Measurements from ENCODE around the gene GPR31. TPM values are rescaled to one million over a fixed set of nuclear protein-coding genes. Genes with fewer than 3 reads are reported as not detected.
"Not testable (repeated sequence)": the region's sequence is repeated elsewhere in the genome, so short reads cannot be mapped to it uniquely, and the experiment has no call there.

GPR31 gene
- total RNA-seq (under 1 TPM in 1 of 2 donors, not detected in 1; 0.23 TPM), polyA plus RNA-seq (under 1 TPM in 1 of 2 donors, not detected in 1; 0.02 TPM)
- long read RNA-seq, donor 1 = 0 reads
- long read RNA-seq, donor 2 = 0 reads
- long read RNA-seq, donor 3 = 0 reads
- long read RNA-seq, donor 4 = 0 reads
- long read RNA-seq, donor 5 = 0 reads

GRCh38 chr6:167157863-167158262 is at the start of gene GPR31:
Gene GPR31, minus strand, starts transcription at chr6:167157980. Its CDS starts 149 bp downstream, at chr6:167157831.
- H3K27ac ChIP-seq (ENCODE audit: low read depth in 1 of 2, low read length in 1 of 2) = no peak within 1 kb of the TSS
- 49 to 63% methylated on average over 4 of the region's 4 CpGs for WGBS, 2 donors
- no peak for ATAC-seq (ENCODE audit: insufficient read depth, low FRiP score)
- DNase-seq = no peak
- no peak within 1 kb of the TSS for H3K4me3 ChIP-seq
- no peaks in the 10 kb centered on the region for H3K36me3 ChIP-seq (ENCODE audit: control insufficient read depth in 4 of 4, insufficient read depth in 4 of 4, low read length in 4 of 4)
- no peak for TF ChIP-seq CTCF (IDR thresholded peaks at IDR 0.05; ENCODE audit: control extremely low read depth, extremely low read depth)
- H3K27me3 ChIP-seq (ENCODE audit: control insufficient read depth in 3 of 3, insufficient read depth in 3 of 3, low read length in 2 of 3) = no peaks in the 10 kb centered on the region
- H3K4me1 ChIP-seq (ENCODE audit: control insufficient read depth in 5 of 5, insufficient read depth in 5 of 5, low read length in 5 of 5) = no peaks in the 10 kb centered on the region
- H3K9me3 ChIP-seq (ENCODE audit: control insufficient read depth in 4 of 4, insufficient read depth in 3 of 4, low read length in 3 of 4) = no peaks in the 10 kb centered on the region
- H3K9ac ChIP-seq (ENCODE audit: insufficient read depth in 1 of 2, low read length in 2 of 2) = no peak within 1 kb of the TSS

- H3K27ac ChIP-seq (ENCODE audit: low read depth in 1 of 2, low read length in 1 of 2) = no peak overlapping the region
- 83 to 86% methylated on average over 7 of the region's 7 CpGs for WGBS, 2 donors
- H3K36me3 ChIP-seq (ENCODE audit: control insufficient read depth in 4 of 4, insufficient read depth in 4 of 4, low read length in 4 of 4) = no peaks in the 10 kb centered on the region
- DNase-seq (no peak), ATAC-seq (ENCODE audit: insufficient read depth, low FRiP score) (no peak)
- no peaks in the 10 kb centered on the region for H3K4me1 ChIP-seq (ENCODE audit: control insufficient read depth in 5 of 5, insufficient read depth in 5 of 5, low read length in 5 of 5)
- no peaks in the 10 kb centered on the region for H3K27me3 ChIP-seq (ENCODE audit: control insufficient read depth in 3 of 3, insufficient read depth in 3 of 3, low read length in 2 of 3)
- no peak overlapping the region for H3K4me3 ChIP-seq
- TF ChIP-seq CTCF (IDR thresholded peaks at IDR 0.05; ENCODE audit: control extremely low read depth, extremely low read depth) = no peak
- H3K9me3 ChIP-seq (ENCODE audit: control insufficient read depth in 4 of 4, insufficient read depth in 3 of 4, low read length in 3 of 4) = no peaks in the 10 kb centered on the region
- H3K9ac ChIP-seq (ENCODE audit: insufficient read depth in 1 of 2, low read length in 2 of 2) = no peak overlapping the region
These were observed 49.7 kb upstream of the GPR31 start for GRCh38 chr6:167207527-167207926.

DNA sequence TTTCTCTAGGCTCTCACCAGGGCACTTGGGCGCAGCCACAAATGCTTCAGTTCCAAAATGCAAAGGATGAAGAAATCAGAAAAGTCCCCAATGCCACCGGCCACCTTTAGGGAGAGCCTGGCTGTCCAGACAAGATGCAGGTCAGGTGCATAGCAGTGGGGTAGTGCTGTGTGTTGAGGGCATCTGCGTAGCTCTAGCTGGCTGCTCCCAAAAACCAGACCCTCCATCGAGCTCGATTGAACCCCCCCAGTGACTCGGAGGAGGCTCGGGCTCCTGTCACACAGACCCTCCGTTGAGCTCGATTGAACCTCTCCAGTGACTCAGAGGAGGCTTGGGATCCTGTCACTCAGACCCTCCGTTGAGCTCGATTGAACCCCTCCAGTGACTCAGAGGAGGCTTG is 47.5 kb upstream of the GPR31 start:
- ATAC-seq (ENCODE audit: insufficient read depth, low FRiP score) = not testable (repeated sequence)

GRCh38 chr6:167204059-167204348 is 46.2 kb upstream of the GPR31 start:
- H3K9me3 ChIP-seq (ENCODE audit: control insufficient read depth in 4 of 4, insufficient read depth in 3 of 4, low read length in 3 of 4); H3K4me3 ChIP-seq; H3K27me3 ChIP-seq (ENCODE audit: control insufficient read depth in 3 of 3, insufficient read depth in 3 of 3, low read length in 2 of 3); H3K4me1 ChIP-seq (ENCODE audit: control insufficient read depth in 5 of 5, insufficient read depth in 5 of 5, low read length in 5 of 5); DNase-seq; H3K27ac ChIP-seq (ENCODE audit: low read depth in 1 of 2, low read length in 1 of 2); H3K9ac ChIP-seq (ENCODE audit: insufficient read depth in 1 of 2, low read length in 2 of 2); H3K36me3 ChIP-seq (ENCODE audit: control insufficient read depth in 4 of 4, insufficient read depth in 4 of 4, low read length in 4 of 4): not testable (repeated sequence)
- 75 to 84% methylated on average over 9 to 10 of the region's 10 CpGs for WGBS, 2 donors
- peak; percentile 92 for ATAC-seq (ENCODE audit: insufficient read depth, low FRiP score)

More for the DNA sequence above, 47.5 kb upstream of the GPR31 start:
- H3K9me3 ChIP-seq (ENCODE audit: control insufficient read depth in 4 of 4, insufficient read depth in 3 of 4, low read length in 3 of 4); H3K36me3 ChIP-seq (ENCODE audit: control insufficient read depth in 4 of 4, insufficient read depth in 4 of 4, low read length in 4 of 4); DNase-seq; H3K27ac ChIP-seq (ENCODE audit: low read depth in 1 of 2, low read length in 1 of 2); H3K27me3 ChIP-seq (ENCODE audit: control insufficient read depth in 3 of 3, insufficient read depth in 3 of 3, low read length in 2 of 3); H3K4me1 ChIP-seq (ENCODE audit: control insufficient read depth in 5 of 5, insufficient read depth in 5 of 5, low read length in 5 of 5); H3K4me3 ChIP-seq; H3K9ac ChIP-seq (ENCODE audit: insufficient read depth in 1 of 2, low read length in 2 of 2): not testable (repeated sequence)
- WGBS, 2 donors = 90 to 91% methylated on average over 10 to 11 of the region's 11 CpGs

DNA sequence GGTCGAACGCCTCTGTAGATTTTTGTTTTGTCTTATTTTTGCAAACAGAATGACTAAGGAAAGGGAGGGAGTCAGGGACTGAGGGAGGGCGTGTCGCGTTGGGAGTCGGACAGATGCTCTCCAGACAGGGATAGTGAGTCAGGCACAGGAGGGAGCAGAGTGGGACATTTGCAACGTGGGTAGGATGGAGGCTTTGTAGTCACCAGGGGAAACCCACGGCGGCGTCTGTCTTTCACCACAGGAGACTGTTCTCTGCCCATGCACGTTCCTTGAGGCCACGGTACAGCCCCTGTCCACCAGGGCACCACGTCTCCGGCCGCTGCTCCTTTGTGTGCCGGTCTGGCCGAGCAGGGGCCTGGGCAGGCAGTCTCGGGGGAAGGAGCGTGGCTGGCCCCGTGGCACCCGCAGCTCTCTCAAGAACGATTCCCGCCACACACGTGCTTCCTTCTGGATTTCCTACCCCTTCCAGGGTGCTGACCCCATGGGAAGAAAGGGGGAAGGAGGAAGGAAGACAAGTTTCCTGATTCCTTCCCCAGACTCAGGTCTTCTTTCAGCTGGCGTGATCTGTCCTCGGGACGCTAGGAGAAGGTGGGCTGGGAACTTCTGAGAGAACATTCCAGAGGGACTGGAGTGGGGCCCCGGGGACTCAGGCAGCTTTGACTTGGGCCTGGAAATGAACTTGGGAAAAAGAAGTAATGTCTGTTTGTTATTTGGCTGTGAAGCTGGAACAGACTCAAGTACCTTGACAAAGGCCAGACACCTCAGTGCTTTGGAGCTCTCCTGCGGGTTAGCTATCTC is 45.7 kb upstream of the GPR31 start:
- not testable (repeated sequence) for DNase-seq; H3K27ac ChIP-seq (ENCODE audit: low read depth in 1 of 2, low read length in 1 of 2); H3K4me1 ChIP-seq (ENCODE audit: control insufficient read depth in 5 of 5, insufficient read depth in 5 of 5, low read length in 5 of 5); H3K4me3 ChIP-seq; H3K27me3 ChIP-seq (ENCODE audit: control insufficient read depth in 3 of 3, insufficient read depth in 3 of 3, low read length in 2 of 3); H3K9me3 ChIP-seq (ENCODE audit: control insufficient read depth in 4 of 4, insufficient read depth in 3 of 4, low read length in 3 of 4); H3K36me3 ChIP-seq (ENCODE audit: control insufficient read depth in 4 of 4, insufficient read depth in 4 of 4, low read length in 4 of 4); H3K9ac ChIP-seq (ENCODE audit: insufficient read depth in 1 of 2, low read length in 2 of 2)
- WGBS, 2 donors = 88 to 92% methylated on average over 26 to 29 of the region's 29 CpGs
- ATAC-seq (ENCODE audit: insufficient read depth, low FRiP score) = peak; percentile 23

GRCh38 chr6:167202613-167203012 is 44.8 kb upstream of the GPR31 start:
- not testable (repeated sequence) for H3K4me1 ChIP-seq (ENCODE audit: control insufficient read depth in 5 of 5, insufficient read depth in 5 of 5, low read length in 5 of 5); H3K27me3 ChIP-seq (ENCODE audit: control insufficient read depth in 3 of 3, insufficient read depth in 3 of 3, low read length in 2 of 3); DNase-seq; ATAC-seq (ENCODE audit: insufficient read depth, low FRiP score); H3K27ac ChIP-seq (ENCODE audit: low read depth in 1 of 2, low read length in 1 of 2); H3K36me3 ChIP-seq (ENCODE audit: control insufficient read depth in 4 of 4, insufficient read depth in 4 of 4, low read length in 4 of 4); H3K9me3 ChIP-seq (ENCODE audit: control insufficient read depth in 4 of 4, insufficient read depth in 3 of 4, low read length in 3 of 4); H3K9ac ChIP-seq (ENCODE audit: insufficient read depth in 1 of 2, low read length in 2 of 2); H3K4me3 ChIP-seq
- WGBS, 2 donors = 82 to 93% methylated on average over 5 to 8 of the region's 8 CpGs
